HEK293 (cell line): ENCODE data around the gene POLN.

Experiments
- CTCF ChIA-PET: fragments of 350-600 bp; formaldehyde crosslinking; extraction: SDS; loops from one replicate; lab custom pipeline; 2021; ENCODE audit warnings: antibody characterized with exemption; lab: Yijun Ruan, JAX
- POLR2A ChIA-PET: fragments of 300-600 bp; formaldehyde crosslinking; extraction: SDS; loops from one replicate; lab custom pipeline; 2020; ENCODE audit warnings: antibody characterized with exemption, inconsistent platforms; lab: Yijun Ruan, JAX
- H3K27ac ChIP-seq: fragments of 200-500 bp; sonication (Bioruptor generic); 2 replicates; pipeline ENCODE4 v1.5.1; 2014; ENCODE audit warnings: low read depth, low read length, control low read depth, inconsistent platforms; ENCODE audit errors: extremely low read depth
- H3K36me3 ChIP-seq, 2 experiments: fragments of 200-500 bp in 1 of 2; sonication (Bioruptor generic) in 1 of 2; 1 replicate in 1 of 2; 2 replicates in 1 of 2; pipeline ENCODE4 v1.5.1; 2014 to 2017; ENCODE audit warnings: inconsistent platforms in 2 of 2, low read length in 2 of 2; ENCODE audit not compliant: control insufficient read depth in 2 of 2, insufficient read depth in 1 of 2
- H3K4me1 ChIP-seq: fragments of 200-500 bp; sonication (Bioruptor generic); 2 replicates; pipeline ENCODE4 v1.5.1; 2014; ENCODE audit warnings: mild to moderate bottlenecking, low read length, inconsistent platforms; ENCODE audit not compliant: control insufficient read depth, insufficient read depth
- H3K4me3 ChIP-seq: 2 replicates; pipeline ENCODE4 v1.5.1; 2011; ENCODE audit warnings: low read depth, mild to moderate bottlenecking, control low read depth, low read length, moderate library complexity
- H3K9me3 ChIP-seq: fragments of 200-500 bp; sonication (Bioruptor generic); 2 replicates; pipeline ENCODE4 v1.5.1; 2014; ENCODE audit warnings: low read depth, low read length, inconsistent platforms; ENCODE audit not compliant: control insufficient read depth, insufficient read depth
- GFI1B ChIP-seq: fragments of 450-650 bp; formaldehyde crosslinking; IDR thresholded peaks from 2 replicates; pipeline ENCODE4 v1.5.1; 2016; ENCODE audit warnings: missing biosample characterization, missing genetic modification characterization
- GLIS2 ChIP-seq: fragments of 450-650 bp; formaldehyde crosslinking; IDR thresholded peaks from 2 replicates; pipeline ENCODE4 v1.5.1; 2016; ENCODE audit warnings: missing biosample characterization, missing genetic modification characterization
- IKZF3 ChIP-seq: fragments of 450-650 bp; IDR thresholded peaks from 2 replicates; pipeline ENCODE4 v1.5.0; 2018; ENCODE audit warnings: missing biosample characterization, mild to moderate bottlenecking, missing genetic modification characterization, moderate library complexity
- PRDM4 ChIP-seq: fragments of 450-650 bp; formaldehyde crosslinking; IDR thresholded peaks from 2 replicates; pipeline ENCODE4 v1.5.1; 2017; ENCODE audit warnings: missing biosample characterization, missing genetic modification characterization
- REST ChIP-seq: fragments of 450-650 bp; formaldehyde crosslinking; IDR thresholded peaks from 2 replicates; pipeline ENCODE4 v1.5.1; 2016; ENCODE audit warnings: missing biosample characterization, missing genetic modification characterization
- ZBTB10 ChIP-seq: fragments of 450-650 bp; formaldehyde crosslinking; IDR thresholded peaks from 2 replicates; pipeline ENCODE4 v1.5.1; 2016; ENCODE audit warnings: missing biosample characterization, missing genetic modification characterization
- ZBTB20 ChIP-seq: fragments of 450-650 bp; formaldehyde crosslinking; IDR thresholded peaks from 2 replicates; pipeline ENCODE4 v1.5.1; 2016; ENCODE audit warnings: missing biosample characterization, missing genetic modification characterization
- ZNF10 ChIP-seq: fragments of 450-650 bp; formaldehyde crosslinking; IDR thresholded peaks from 2 replicates; pipeline ENCODE4 v1.5.1; 2017; ENCODE audit warnings: missing biosample characterization, missing genetic modification characterization
- ZNF121 ChIP-seq: fragments of 450-650 bp; formaldehyde crosslinking; IDR thresholded peaks from 2 replicates; pipeline ENCODE4 v1.5.1; 2016; ENCODE audit warnings: missing biosample characterization, missing genetic modification characterization
- ZNF138 ChIP-seq: fragments of 450-650 bp; formaldehyde crosslinking; IDR thresholded peaks from 2 replicates; pipeline ENCODE4 v1.5.1; 2016; ENCODE audit warnings: missing biosample characterization, missing genetic modification characterization, borderline replicate concordance
- ZNF175 ChIP-seq: fragments of 450-650 bp; formaldehyde crosslinking; IDR thresholded peaks from 2 replicates; pipeline ENCODE4 v1.5.1; 2016; ENCODE audit warnings: missing biosample characterization, missing genetic modification characterization
- ZNF292 ChIP-seq: fragments of 450-650 bp; formaldehyde crosslinking; IDR thresholded peaks from 2 replicates; pipeline ENCODE4 v1.5.1; 2016; ENCODE audit warnings: low read depth, missing biosample characterization, missing genetic modification characterization, borderline replicate concordance
- ZNF335 ChIP-seq: fragments of 450-650 bp; formaldehyde crosslinking; conservative IDR thresholded peaks from 2 replicates; pipeline ENCODE4 v1.5.1; 2016; ENCODE audit warnings: missing biosample characterization, missing genetic modification characterization
- ZNF433 ChIP-seq: fragments of 450-650 bp; formaldehyde crosslinking; IDR thresholded peaks from 2 replicates; pipeline ENCODE4 v1.5.1; 2016; ENCODE audit warnings: missing biosample characterization, missing genetic modification characterization, low read depth
- ZNF48 ChIP-seq: fragments of 450-650 bp; formaldehyde crosslinking; IDR thresholded peaks from 2 replicates; pipeline ENCODE4 v1.5.1; 2016; ENCODE audit warnings: missing biosample characterization, missing genetic modification characterization
- ZNF514 ChIP-seq: fragments of 450-650 bp; formaldehyde crosslinking; IDR thresholded peaks from 2 replicates; pipeline ENCODE4 v1.5.1; 2016; ENCODE audit warnings: missing biosample characterization, missing genetic modification characterization
- ZNF670 ChIP-seq: fragments of 450-650 bp; formaldehyde crosslinking; IDR thresholded peaks from 2 replicates; pipeline ENCODE4 v1.5.1; 2016; ENCODE audit warnings: missing biosample characterization, missing genetic modification characterization, low read depth
- ZNF677 ChIP-seq: fragments of 450-650 bp; IDR thresholded peaks from 2 replicates; pipeline ENCODE4 v1.5.0; 2018; ENCODE audit warnings: missing biosample characterization, mild to moderate bottlenecking, missing genetic modification characterization, moderate library complexity
- ZNF830 ChIP-seq: fragments of 450-650 bp; IDR thresholded peaks from 2 replicates; pipeline ENCODE4 v1.5.0; 2018; ENCODE audit warnings: missing biosample characterization, missing genetic modification characterization, low read depth, mild to moderate bottlenecking, moderate library complexity
- TF ChIP-seq, protein P1 (sequence below): fragments of 450-650 bp; formaldehyde crosslinking; IDR thresholded peaks from 2 replicates; pipeline ENCODE4 v1.5.1; 2017; ENCODE audit warnings: missing biosample characterization, mild to moderate bottlenecking, missing genetic modification characterization, moderate library complexity

The POLN gene

DNA sequence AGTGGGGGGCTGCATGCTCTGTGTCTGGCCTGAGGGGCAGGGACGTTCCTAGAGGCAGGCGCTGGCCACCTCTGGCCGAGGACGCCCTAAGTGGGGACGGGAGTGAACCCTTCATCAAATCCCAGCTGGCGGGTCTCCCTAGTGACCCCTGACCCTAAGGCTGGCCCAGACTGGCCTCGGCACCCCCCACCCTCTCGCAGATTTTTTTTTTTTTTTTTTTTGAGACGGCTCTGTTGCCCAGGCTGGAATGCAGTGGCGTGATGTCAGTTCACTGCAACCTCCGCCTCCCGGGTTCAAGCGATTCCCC is 21.0 kb upstream of the POLN start:
- ChIA-PET POLR2A (interaction anchor here (0.7 to 1.6 kb wide), 2 partner anchors 26 to 156 kb away, joined by 3 to 6 read pairs; partner anchors contain the start of genes CFAP99 and ZFYVE28), CTCF (no interaction called here)
- H3K27ac ChIP-seq, result peak overlapping the region; percentile 75; the same call in 1 of the 2 replicates
- no peaks in the 10 kb centered on the region for H3K4me1 ChIP-seq
- TF ChIP-seq ZBTB10 (0 out of 2 replicates have a peak, but pooled peaks have one; percentile 9), ZNF335 (tag by site-specific recombination) (peak; percentile 14), ZNF10 (tag by site-specific recombination) (no peak)
- TF ChIP-seq, protein P1, sequence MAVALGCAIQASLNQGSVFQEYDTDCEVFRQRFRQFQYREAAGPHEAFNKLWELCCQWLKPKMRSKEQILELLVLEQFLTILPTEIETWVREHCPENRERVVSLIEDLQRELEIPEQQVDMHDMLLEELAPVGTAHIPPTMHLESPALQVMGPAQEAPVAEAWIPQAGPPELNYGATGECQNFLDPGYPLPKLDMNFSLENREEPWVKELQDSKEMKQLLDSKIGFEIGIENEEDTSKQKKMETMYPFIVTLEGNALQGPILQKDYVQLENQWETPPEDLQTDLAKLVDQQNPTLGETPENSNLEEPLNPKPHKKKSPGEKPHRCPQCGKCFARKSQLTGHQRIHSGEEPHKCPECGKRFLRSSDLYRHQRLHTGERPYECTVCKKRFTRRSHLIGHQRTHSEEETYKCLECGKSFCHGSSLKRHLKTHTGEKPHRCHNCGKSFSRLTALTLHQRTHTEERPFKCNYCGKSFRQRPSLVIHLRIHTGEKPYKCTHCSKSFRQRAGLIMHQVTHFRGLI (tag by site-specific recombination), result no peak
- H3K4me3 ChIP-seq, result peak overlapping the region; percentile 48
- H3K36me3 ChIP-seq, result peaks cover 0 to 27% of the 10 kb centered on the region in 2 experiments; a peak in 1 of 3 replicates
- H3K9me3 ChIP-seq, result no peaks in the 10 kb centered on the region

- Histone ChIP-seq H3K36me3 (peaks cover 0 to 32% of the 10 kb centered on the region in 2 experiments; a peak in 1 of 3 replicates), H3K27ac (peak overlapping the region; percentile 88; the same call in 1 of the 2 replicates), H3K9me3 (no peaks in the 10 kb centered on the region), H3K4me1 (no peaks in the 10 kb centered on the region), H3K4me3 (peak overlapping the region; percentile 48)
- ChIA-PET CTCF (no interaction called here), POLR2A (interaction anchor here (0.5 to 1.6 kb wide), 14 partner anchors 17 to 564 kb away, joined by 3 to 6 read pairs (median 3); partner anchors contain the start of genes CFAP99, HAUS3, POLN and RNF4)
- TF ChIP-seq ZBTB20 (tag by site-specific recombination) (peak; percentile 69), ZNF433 (tag by site-specific recombination) (no peak), PRDM4 (tag by site-specific recombination) (no peak), ZNF138 (tag by site-specific recombination) (no peak), ZNF121 (tag by site-specific recombination) (no peak), ZNF830 (tag by site-specific recombination) (no peak), ZNF48 (tag by site-specific recombination) (no peak), ZNF514 (tag by site-specific recombination) (no peak), ZNF175 (tag by site-specific recombination) (no peak), ZNF677 (tag by site-specific recombination) (no peak), GFI1B (tag by site-specific recombination) (no peak), ZNF670 (tag by site-specific recombination) (no peak), REST (tag by site-specific recombination) (peak; percentile 58; the same call in 1 of the 2 replicates), ZBTB10 (peak; percentile 48; the same call in 1 of the 2 replicates), ZNF292 (tag by site-specific recombination) (no peak), GLIS2 (tag by site-specific recombination) (peak; percentile 85), IKZF3 (tag by site-specific recombination) (no peak)
Observed at GRCh38 chr4:2262145-2262943, 20.4 kb upstream of the POLN start.
